Right atrium auricular region (tissue), 2 donors: Measurements from ENCODE around the gene ANKAR. TPM values are rescaled to one million over a fixed set of nuclear protein-coding genes. Genes with fewer than 3 reads are reported as not detected.

ENCODE experiments used
- DNase-seq: peaks from one replicate; pipeline ENCODE4 v3.0.0-alpha.2; 2019; ENCODE audit warnings: low spot score
- H3K27ac ChIP-seq, 2 donors: fragments of 200-600 bp; sonication (generic); 1 replicate in 1 of 2; 2 replicates in 1 of 2; pipeline ENCODE4 v1.5.1; 2016 to 2019
- H3K27me3 ChIP-seq, 2 donors: fragments of 200-600 bp; sonication (generic); one replicate each; pipeline versions ENCODE4 v1.5.1 to v1.6.0; 2017 to 2019
- H3K36me3 ChIP-seq: fragments of 200-600 bp; sonication (generic); one replicate; pipeline ENCODE4 v1.5.1; 2016
- H3K4me1 ChIP-seq, 2 donors: fragments of 200-600 bp; sonication (generic); one replicate each; pipeline versions ENCODE4 v1.5.1 to v1.6.0; 2017 to 2019
- H3K4me3 ChIP-seq, 2 donors: fragments of 200-600 bp; sonication (generic); 1 replicate in 1 of 2; 2 replicates in 1 of 2; pipeline ENCODE4 v1.5.1; 2017 to 2019; ENCODE audit warnings: mild to moderate bottlenecking in 1 of 2, moderate library complexity in 1 of 2
- H3K9me3 ChIP-seq, 2 donors: fragments of 200-600 bp; sonication (generic); one replicate each; pipeline ENCODE4 v1.5.1; 2019
- CTCF ChIP-seq, 2 donors: fragments of 200-600 bp; sonication (generic); IDR thresholded peaks; one replicate each; pipeline ENCODE4 v1.5.1; 2019; ENCODE audit warnings: antibody characterized with exemption in 2 of 2
- total RNA-seq, 2 donors: library from RNA; depleted of rRNA; stranded (reverse); fragments of >200 nt; gene quantifications; one replicate each; pipeline ENCODE4 v1.1.0, GENCODE V29; 2016

ANKAR gene
- total RNA-seq, 2 donors from 2014 or later, result 4.9 to 5.1 TPM

GRCh38 chr2:189654641-189655040, 19.8 kb upstream of the ANKAR start:
- Histone ChIP-seq H3K27me3 (no peaks in the 10 kb centered on the region), H3K27ac (no peak overlapping the region), H3K4me3 (no peak overlapping the region), H3K4me1 (no peaks in the 10 kb centered on the region), H3K9me3 (no peaks in the 10 kb centered on the region), H3K36me3 (no peaks in the 10 kb centered on the region)
- no peak for TF ChIP-seq CTCF (IDR thresholded peaks at IDR 0.05)
- no peak for DNase-seq

GRCh38 chr2:189657867-189658266, 16.6 kb upstream of the ANKAR start:
- no peaks in the 10 kb centered on the region for H3K9me3 ChIP-seq
- H3K4me3 ChIP-seq, result no peak overlapping the region
- no peaks in the 10 kb centered on the region for H3K27me3 ChIP-seq
- peaks cover 0 to 11% of the 10 kb centered on the region in 2 donors for H3K4me1 ChIP-seq
- H3K36me3 ChIP-seq, result no peaks in the 10 kb centered on the region
- peak overlapping the region; percentile 21 to 43 for H3K27ac ChIP-seq
- TF ChIP-seq CTCF (IDR thresholded peaks at IDR 0.05), result no peak
- DNase-seq, result no peak

- peaks cover 0 to 18% of the 10 kb centered on the region in 2 donors for H3K4me1 ChIP-seq
- H3K4me3 ChIP-seq, result no peak overlapping the region
- H3K27me3 ChIP-seq, result no peaks in the 10 kb centered on the region
Measured at GRCh38 chr2:189658306-189659212, 15.9 kb upstream of the ANKAR start.

GRCh38 chr2:189659734-189660133, 14.7 kb upstream of the ANKAR start:
- Histone ChIP-seq H3K27ac (no peak overlapping the region), H3K9me3 (no peaks in the 10 kb centered on the region), H3K36me3 (no peaks in the 10 kb centered on the region), H3K27me3 (no peaks in the 10 kb centered on the region), H3K4me1 (peaks cover 0 to 29% of the 10 kb centered on the region in 2 donors), H3K4me3 (no peak overlapping the region)
- no peak for DNase-seq
- TF ChIP-seq CTCF (IDR thresholded peaks at IDR 0.05), result no peak

More at GRCh38 chr2:189658306-189659212, 15.9 kb upstream of the ANKAR start:
- Histone ChIP-seq H3K9me3 (no peaks in the 10 kb centered on the region), H3K36me3 (no peaks in the 10 kb centered on the region), H3K27ac (peak overlapping the region; percentile 21 to 43)
- no peak for TF ChIP-seq CTCF (IDR thresholded peaks at IDR 0.05)
- DNase-seq, result no peak

GRCh38 chr2:189660803-189661147, 13.7 kb upstream of the ANKAR start:
- Histone ChIP-seq H3K9me3 (no peaks in the 10 kb centered on the region), H3K27me3 (no peaks in the 10 kb centered on the region), H3K36me3 (no peaks in the 10 kb centered on the region), H3K27ac (no peak overlapping the region), H3K4me1 (peaks cover 0 to 33% of the 10 kb centered on the region in 2 donors), H3K4me3 (no peak overlapping the region)
- no peak for DNase-seq
- TF ChIP-seq CTCF (IDR thresholded peaks at IDR 0.05), result no peak
